MCF 10A (cell line): ENCODE measurements around the gene GPX3. TPM values are rescaled to one million over a fixed set of nuclear protein-coding genes. Genes with fewer than 3 reads are reported as not detected.

Experiments used
- BruUV-seq: library from RNA; stranded (reverse); fragments of 400-500 nt; replicated peaks from 2 replicates; lab custom pipeline; 2021; lab: Mats Ljungman, UMichigan
- CTCF ChIA-PET: fragments of 300-600 bp; sonication (Branson Sonifier 250); formaldehyde crosslinking; extraction: SDS; loops from one replicate; lab custom pipeline; 2021; ENCODE audit warnings: antibody characterized with exemption, inconsistent platforms; lab: Yijun Ruan, JAX
- POLR2A ChIA-PET: fragments of 300-600, 350-650 bp; sonication (Branson Sonifier 250); formaldehyde crosslinking; extraction: SDS; loops from one replicate; lab custom pipeline; 2020; ENCODE audit warnings: antibody characterized with exemption, inconsistent platforms; lab: Yijun Ruan, JAX
- DNase-seq: peaks from one replicate; pipeline ENCODE4 v3.0.0-alpha.2; 2018; ENCODE audit not compliant: unreplicated experiment
- H3K27ac Mint-ChIP-seq: one replicate; pipeline ENCODE4 v1.8.0; 2022; ENCODE audit warnings: mild to moderate bottlenecking, low read depth, mixed read lengths; ENCODE audit not compliant: unreplicated experiment
- H3K27me3 Mint-ChIP-seq: one replicate; pipeline ENCODE4 v1.8.0; 2022; ENCODE audit warnings: mixed read lengths; ENCODE audit not compliant: insufficient read depth, unreplicated experiment
- H3K36me3 Mint-ChIP-seq: one replicate; pipeline ENCODE4 v1.8.0; 2022; ENCODE audit warnings: mild to moderate bottlenecking, moderate library complexity, mixed read lengths; ENCODE audit not compliant: insufficient read depth, unreplicated experiment
- H3K4me1 Mint-ChIP-seq: one replicate; pipeline ENCODE4 v1.8.0; 2022; ENCODE audit warnings: mixed read lengths; ENCODE audit not compliant: insufficient read depth, unreplicated experiment
- H3K4me3 Mint-ChIP-seq: one replicate; pipeline ENCODE4 v1.8.0; 2022; ENCODE audit warnings: mild to moderate bottlenecking, moderate library complexity, mixed read lengths; ENCODE audit not compliant: unreplicated experiment
- H3K9me3 Mint-ChIP-seq: one replicate; pipeline ENCODE4 v1.8.0; 2022; ENCODE audit warnings: mixed read lengths; ENCODE audit not compliant: unreplicated experiment
- intact Hi-C: fragments of 100-400 bp; cut with micrococcal nuclease; formaldehyde crosslinking; loops from 2 replicates; pipeline ENCODE4 v1.14.1; 2022
- total RNA-seq: library from RNA; stranded (reverse); gene quantifications from 2 replicates; pipeline ENCODE4 v1.2.3, GENCODE V29; 2022
- TF ChIP-seq, protein P1 (sequence below): fragments of 200-600 bp; IDR thresholded peaks from one replicate; pipeline ENCODE4 v1.8.0; 2022; ENCODE audit warnings: antibody characterized with exemption, mild to moderate bottlenecking; ENCODE audit not compliant: unreplicated experiment

Gene GPX3
- total RNA-seq, 1 experiment from 2014 or later = not detected

DNA sequence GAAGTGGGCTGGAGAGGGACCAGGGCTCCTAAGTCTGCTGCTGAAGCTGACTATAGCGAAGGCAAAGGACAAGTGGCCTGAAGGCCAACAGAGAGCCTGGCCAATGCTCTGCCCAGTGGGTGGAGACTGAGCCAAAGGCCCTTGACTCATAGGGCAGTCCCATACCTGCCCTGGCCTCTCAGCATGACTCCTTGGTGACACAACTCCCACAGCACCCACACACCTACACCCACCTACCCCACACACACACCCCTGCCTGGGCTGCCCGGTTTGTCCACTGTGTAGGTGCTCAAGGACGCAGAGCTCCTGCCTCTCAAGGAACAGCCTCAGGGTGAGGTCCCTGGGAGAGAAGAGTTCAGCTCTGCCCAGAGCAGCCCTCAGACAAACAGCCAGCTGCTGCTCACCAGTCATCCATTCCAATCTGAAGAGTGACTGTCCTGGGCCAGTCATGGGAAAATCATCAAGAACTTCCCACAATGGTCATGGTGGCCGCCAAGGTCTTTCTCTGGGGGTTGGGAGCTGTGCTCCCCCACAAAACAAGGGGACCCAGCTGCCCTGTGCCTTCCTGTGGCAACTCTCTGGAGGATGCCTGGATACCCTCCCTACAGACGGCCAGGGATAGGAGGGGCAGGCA is 55.4 kb downstream of the GPX3 start:
- no peaks in the 10 kb centered on the region for H3K9me3 Mint-ChIP-seq
- BruUV-seq = no TSS peak
- TF ChIP-seq, protein P1, sequence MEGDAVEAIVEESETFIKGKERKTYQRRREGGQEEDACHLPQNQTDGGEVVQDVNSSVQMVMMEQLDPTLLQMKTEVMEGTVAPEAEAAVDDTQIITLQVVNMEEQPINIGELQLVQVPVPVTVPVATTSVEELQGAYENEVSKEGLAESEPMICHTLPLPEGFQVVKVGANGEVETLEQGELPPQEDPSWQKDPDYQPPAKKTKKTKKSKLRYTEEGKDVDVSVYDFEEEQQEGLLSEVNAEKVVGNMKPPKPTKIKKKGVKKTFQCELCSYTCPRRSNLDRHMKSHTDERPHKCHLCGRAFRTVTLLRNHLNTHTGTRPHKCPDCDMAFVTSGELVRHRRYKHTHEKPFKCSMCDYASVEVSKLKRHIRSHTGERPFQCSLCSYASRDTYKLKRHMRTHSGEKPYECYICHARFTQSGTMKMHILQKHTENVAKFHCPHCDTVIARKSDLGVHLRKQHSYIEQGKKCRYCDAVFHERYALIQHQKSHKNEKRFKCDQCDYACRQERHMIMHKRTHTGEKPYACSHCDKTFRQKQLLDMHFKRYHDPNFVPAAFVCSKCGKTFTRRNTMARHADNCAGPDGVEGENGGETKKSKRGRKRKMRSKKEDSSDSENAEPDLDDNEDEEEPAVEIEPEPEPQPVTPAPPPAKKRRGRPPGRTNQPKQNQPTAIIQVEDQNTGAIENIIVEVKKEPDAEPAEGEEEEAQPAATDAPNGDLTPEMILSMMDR = no peak
- ChIA-PET POLR2A (interaction anchor here (0.5 to 2.9 kb wide), 7 partner anchors 8 to 178 kb away, joined by 3 to 20 read pairs (median 6); partner anchors contain the start of gene GM2A), CTCF (interaction anchor here (0.7 to 40.7 kb wide), 10 partner anchors 13 to 576 kb away, joined by 3 to 1587 read pairs (median 4); no protein-coding TSS in a partner anchor)
- H3K27me3 Mint-ChIP-seq = no peaks in the 10 kb centered on the region
- peaks cover 66% of the 10 kb centered on the region for H3K36me3 Mint-ChIP-seq
- H3K27ac Mint-ChIP-seq = peak overlapping the region; percentile 94
- peak overlapping the region; percentile 65 for H3K4me3 Mint-ChIP-seq
- intact Hi-C loops = no loop called here
- peaks cover 77% of the 10 kb centered on the region for H3K4me1 Mint-ChIP-seq
- DNase-seq = peak; percentile 75

DNA sequence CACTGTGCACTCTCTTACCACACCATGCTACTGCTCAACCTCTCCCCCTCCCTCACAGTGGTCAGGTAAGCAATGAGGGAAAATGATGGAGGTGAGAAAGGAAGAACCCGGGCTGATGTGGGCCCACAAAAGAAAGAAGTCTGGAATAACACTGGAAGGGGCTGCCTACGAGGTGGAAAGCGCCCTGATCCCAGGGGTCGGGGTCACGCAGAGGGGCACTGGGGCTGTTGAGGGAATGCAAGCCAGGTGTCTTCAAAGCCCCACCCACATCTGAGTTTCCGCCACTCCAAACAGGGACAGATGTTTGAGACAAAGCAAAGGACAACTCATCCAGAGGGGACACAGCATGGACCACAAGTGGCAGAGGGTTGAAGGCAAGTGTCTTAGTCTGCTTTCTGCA is 56.2 kb downstream of the GPX3 start:
- Mint-ChIP-seq H3K27ac (peak overlapping the region; percentile 94), H3K36me3 (peaks cover 58% of the 10 kb centered on the region), H3K4me1 (peaks cover 73% of the 10 kb centered on the region), H3K9me3 (no peaks in the 10 kb centered on the region), H3K4me3 (peak overlapping the region; percentile 65), H3K27me3 (no peaks in the 10 kb centered on the region)
- CTCF ChIA-PET = interaction anchor here (0.5 to 40.7 kb wide), 6 partner anchors 27 to 394 kb away, joined by 3 to 1587 read pairs (median 4); no protein-coding TSS in a partner anchor
- intact Hi-C loops = no loop called here
- POLR2A ChIA-PET = interaction anchor here (1.5 to 2.9 kb wide), 2 partner anchors 14 to 16 kb away, joined by 7 to 20 read pairs; no protein-coding TSS in a partner anchor
- no TSS peak for BruUV-seq
- TF ChIP-seq, protein P1 = no peak
- no peak for DNase-seq

DNA sequence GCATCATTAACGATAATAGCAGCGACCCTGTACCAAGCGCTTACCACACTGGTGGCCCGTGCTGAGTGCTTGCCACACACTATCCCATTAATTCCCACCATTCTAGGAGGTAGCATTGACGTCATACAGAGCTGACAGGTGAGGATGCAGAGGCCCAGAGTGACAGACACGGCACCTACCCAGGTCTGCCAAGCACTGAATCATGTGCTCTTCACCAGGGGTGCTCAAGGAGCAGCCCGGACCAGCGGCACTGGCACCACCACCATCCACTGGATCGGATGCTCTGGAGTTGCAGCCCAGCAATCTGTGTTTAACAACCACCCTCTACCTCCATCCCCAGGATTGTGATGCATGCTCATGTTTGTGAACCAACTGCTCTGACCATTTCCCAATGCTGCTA is 57.0 kb downstream of the GPX3 start:
- POLR2A ChIA-PET = interaction anchor here (0.7 kb wide), 1 partner anchor 156 kb away, joined by 3 read pairs; no protein-coding TSS in a partner anchor
- TF ChIP-seq, protein P1 = no peak
- no TSS peak for BruUV-seq
- Mint-ChIP-seq H3K36me3 (peaks cover 55% of the 10 kb centered on the region), H3K27me3 (no peaks in the 10 kb centered on the region), H3K4me3 (peak overlapping the region; percentile 74), H3K4me1 (peaks cover 71% of the 10 kb centered on the region), H3K27ac (peak overlapping the region; percentile 29), H3K9me3 (no peaks in the 10 kb centered on the region)
- no peak for DNase-seq
- CTCF ChIA-PET = interaction anchor here (0.6 to 40.7 kb wide), 4 partner anchors 28 to 1777 kb away, joined by 3 to 1587 read pairs (median 168); no protein-coding TSS in a partner anchor
- intact Hi-C loops = no loop called here

DNA sequence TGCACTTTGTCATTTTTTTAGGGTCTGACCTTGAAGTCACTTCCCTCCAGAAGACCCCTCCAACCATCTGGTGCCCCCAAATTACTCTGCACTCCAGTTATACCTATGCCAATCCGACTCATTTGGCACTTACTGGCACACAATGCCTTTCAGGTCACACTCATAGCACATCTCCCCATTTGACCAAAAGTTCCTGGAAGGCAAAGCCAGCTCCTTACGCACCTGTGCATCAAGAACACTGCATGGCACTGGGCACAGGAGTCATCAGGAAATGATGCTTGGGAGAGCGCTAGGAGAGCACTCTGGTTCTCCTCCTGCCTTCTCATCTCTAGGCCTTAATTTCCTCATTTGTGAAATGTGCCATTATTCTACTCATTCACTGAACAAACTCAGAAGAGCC is 57.6 kb downstream of the GPX3 start:
- Mint-ChIP-seq H3K4me3 (peak overlapping the region; percentile 74), H3K36me3 (peaks cover 55% of the 10 kb centered on the region), H3K27me3 (no peaks in the 10 kb centered on the region), H3K4me1 (peaks cover 71% of the 10 kb centered on the region), H3K27ac (peak overlapping the region; percentile 29), H3K9me3 (no peaks in the 10 kb centered on the region)
- ChIA-PET POLR2A (interaction anchor here (0.7 kb wide), 1 partner anchor 156 kb away, joined by 3 read pairs; no protein-coding TSS in a partner anchor), CTCF (interaction anchor here (0.6 to 40.7 kb wide), 3 partner anchors 29 to 1778 kb away, joined by 3 to 1587 read pairs (median 4); no protein-coding TSS in a partner anchor)
- no peak for DNase-seq
- intact Hi-C loops = no loop called here
- TF ChIP-seq, protein P1 = no peak
- BruUV-seq = TSS peak; percentile 0
